Stimulated activated CD4-positive, alpha-beta T cell treated with anti-CD3 and anti-CD28 coated beads, Interleukin-12 subunit alpha, Interleukin-12 subunit beta, amount 100 ng/mL, for 48 hours (primary cell): ENCODE measurements around the gene F7.
"Not testable (repeated sequence)": the region's sequence is repeated elsewhere in the genome, so short reads cannot be mapped to it uniquely, and the experiment has no call there.

Experiments
- DNase-seq, 3 donors: peaks; one replicate each; pipeline ENCODE4 v3.0.0-alpha.2; 2020; ENCODE audit warnings: low read depth in 2 of 3, low spot score in 1 of 3

Gene F7

DNA sequence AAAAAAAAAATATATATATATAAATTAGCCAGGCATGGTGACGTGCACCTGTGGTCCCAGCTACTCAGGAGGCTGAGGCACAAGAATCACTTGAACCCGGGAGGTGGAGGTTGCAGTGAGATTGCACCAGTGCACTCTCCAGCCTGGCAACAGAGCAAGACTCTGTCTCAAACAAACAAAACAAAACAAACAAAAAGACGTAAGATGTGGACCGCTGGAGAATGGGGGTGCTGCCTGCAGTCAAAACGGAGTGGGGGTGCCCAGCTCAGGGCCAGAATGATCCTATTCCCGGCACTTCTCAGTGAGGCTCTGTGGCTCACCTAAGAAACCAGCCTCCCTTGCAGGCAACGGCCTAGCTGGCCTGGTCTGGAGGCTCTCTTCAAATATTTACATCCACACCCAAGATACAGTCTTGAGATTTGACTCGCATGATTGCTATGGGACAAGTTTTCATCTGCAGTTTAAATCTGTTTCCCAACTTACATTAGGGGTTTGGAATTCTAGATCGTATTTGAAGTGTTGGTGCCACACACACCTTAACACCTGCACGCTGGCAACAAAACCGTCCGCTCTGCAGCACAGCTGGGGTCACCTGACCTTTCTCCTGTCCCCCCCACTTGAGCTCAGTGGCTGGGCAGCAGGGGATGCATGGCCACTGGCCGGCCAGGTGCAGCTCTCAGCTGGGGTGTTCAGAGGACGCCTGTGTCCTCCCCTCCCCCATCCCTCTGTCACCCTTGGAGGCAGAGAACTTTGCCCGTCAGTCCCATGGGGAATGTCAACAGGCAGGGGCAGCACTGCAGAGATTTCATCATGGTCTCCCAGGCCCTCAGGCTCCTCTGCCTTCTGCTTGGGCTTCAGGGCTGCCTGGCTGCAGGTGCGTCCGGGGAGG is at the start of gene F7:
Gene F7 (plus strand): TSS at position 760 of the 889 bp plus-strand sequence. CDS start 51 bp downstream, at position 811.
- no peak for DNase-seq

DNA sequence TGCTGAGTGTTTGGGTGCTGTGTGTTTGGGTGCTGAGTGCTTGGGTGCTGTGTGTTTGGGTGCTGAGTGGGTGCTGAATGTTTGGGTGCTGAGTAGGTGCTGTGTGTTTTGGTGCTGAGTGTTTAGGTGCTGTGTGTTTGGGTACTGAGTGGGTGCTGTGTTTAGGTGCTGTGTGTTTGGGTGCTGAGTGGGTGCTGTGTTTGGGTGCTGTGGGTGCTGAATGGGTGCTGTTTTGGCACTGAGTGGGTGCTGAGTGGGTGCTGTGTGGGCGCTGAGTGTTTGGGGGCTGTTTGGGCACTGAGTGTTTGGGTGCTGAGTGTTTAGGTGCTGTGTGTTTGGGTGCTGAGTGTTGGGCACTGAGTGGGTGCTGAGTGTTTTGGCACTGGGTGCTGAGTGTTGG is 48.5 kb upstream of the F7 start:
- no peak for DNase-seq

DNA sequence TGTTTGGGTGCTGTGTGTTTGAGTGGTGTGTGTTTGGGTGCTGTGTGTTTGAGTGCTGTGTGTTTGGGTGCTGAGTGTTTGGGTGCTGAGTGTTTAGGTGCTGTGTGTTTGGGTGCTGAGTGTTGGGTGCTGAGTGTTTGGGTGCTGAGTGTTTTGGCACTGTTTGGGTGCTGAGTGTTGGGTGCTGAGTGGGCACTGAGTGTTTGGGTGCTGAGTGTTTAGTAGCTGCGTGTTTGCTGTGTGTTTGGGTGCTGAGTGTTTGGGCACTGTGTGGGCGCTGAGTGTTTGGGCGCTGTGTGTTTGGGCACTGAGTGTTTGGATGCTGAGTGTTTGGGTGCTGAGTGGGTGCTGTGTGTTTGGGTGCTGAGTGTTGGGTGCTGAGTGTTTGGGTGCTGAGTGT is 48.0 kb upstream of the F7 start:
- not testable (repeated sequence) for DNase-seq

DNA sequence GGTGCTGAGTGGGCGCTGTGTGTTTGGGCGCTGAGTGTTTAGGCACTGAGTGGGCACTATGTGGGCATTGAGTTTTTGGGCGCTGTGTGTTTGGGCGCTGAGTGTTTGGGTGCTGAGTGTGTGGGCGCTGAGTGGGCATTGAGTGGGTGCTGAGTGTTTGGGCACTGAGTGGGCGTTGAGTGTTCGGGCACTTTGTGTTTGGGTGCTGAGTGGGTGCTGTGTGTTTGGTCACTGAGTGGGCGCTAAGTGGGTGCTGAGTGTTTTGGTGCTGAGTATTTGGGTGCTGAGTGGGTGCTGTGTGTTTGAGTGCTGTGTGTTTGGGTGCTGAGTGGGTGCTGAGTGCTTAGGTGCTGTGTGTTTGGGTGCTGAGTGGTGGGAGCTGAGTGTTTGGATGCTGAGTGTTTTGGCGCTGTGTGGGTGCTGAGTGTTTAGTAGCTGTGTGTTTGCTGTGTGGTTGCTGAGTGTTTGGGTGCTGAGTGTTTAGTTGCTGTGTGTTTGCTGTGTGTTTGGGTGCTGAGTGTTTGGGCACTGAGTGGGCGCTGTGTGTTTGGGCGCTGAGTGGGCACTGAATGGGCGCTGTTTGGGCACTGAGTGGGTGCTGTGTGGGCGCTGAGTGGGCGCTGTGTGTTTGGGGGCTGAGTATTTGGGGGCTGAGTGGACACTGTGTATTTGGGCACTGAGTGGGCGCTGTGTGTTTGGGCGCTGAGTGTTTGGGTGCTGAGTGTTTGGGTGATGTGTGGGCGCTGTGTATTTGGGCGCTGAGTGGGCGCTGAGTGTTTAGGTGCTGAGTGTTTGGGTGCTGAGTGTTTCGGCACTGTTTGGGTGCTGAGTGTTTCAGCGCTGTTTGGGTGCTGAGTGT is 47.2 kb upstream of the F7 start:
- DNase-seq: no peak

DNA sequence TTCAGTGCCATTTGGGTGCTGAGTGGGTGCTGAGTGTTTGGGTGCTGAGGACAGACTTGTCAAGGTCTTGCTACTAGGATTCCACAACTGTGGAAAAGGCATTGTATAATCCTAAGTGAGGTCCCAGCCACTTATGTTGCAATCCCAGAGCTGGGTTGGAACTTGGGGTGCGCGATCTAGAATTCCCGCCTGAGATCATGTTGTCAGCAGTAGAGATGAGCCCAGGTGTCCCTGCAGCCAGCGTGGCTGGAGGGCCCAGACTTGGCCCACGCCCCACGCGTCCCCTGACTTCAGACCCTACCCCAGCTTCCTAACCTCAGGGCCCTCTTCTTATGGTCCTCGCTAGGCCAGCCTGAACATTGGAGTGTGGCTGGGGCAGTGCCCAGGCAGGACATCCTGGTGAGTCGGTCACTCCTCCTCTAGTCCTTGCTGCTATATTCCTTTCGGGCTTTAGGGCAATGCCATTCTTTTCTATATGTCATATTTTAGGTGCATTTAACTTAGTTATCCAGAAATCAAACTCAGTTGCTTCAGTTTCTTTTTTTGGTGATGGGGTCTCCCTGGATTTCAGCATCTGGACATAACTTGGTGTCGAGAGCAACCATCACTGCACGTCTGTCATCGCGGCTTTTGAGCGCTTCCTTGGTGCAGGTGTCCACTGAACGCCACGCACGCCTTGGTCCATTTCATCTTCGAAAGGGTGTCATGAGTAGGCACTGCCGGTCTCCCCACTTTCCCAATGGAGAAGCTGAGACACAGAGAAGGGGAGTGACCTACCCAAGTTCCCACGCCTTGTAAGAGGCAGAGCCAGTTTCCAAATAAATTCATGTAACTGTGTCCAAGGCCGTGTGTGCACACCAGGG is 46.4 kb upstream of the F7 start:
- DNase-seq: no peak

DNA sequence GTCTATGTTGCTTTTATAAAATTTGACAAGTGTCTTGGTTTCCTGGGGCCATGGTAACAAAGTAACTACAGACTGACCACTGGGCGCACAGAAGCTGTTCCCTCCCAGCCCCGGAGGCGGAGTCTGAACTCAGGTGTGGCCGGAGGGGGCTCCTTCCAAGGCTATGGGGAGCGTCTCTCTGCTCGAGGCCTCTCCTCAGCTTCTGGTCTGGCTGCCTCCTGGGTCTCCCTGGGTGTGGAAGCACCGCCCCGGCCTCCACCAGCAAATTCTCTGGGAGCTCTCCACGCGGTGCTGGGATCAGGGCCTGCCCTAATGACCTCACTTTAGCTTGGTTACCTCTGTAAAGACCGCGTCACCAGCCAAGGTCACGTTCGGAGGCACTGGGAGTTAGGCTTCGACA is 45.7 kb upstream of the F7 start:
- DNase-seq: no peak

DNA sequence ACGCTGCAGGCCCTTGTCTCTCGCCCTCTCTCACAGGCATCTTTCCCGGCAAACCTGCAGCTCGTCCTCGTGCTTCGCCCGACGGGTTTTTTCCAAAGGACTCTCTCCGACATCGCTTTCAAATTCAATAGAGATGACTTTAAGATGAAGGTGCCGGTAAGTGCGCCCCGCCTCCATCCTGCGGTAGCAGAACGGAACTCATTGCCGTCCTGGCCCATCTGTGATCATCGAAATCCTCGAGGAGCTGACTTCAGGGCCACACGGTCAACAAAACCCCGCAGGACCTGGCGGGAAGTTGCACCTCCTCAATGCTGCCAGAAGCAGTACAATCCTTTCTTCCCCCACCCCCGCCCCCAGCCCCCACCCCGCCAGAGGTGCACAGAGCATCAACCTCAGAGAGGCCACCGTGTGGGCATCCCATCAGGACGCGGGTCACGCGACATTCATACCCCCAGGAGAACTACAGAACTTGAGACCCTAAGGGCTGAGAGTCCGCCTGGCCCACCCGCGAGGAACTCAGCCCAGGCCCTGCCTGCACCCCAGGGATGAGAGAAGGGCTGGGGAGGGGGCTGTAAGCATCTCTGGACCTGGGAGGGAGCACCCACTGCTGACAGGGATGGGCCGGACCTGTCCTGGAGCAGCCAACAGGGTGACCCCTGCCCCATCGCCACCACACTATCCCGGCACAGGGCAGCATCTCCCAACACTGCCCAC is 44.9 kb upstream of the F7 start:
- DNase-seq: no peak

DNA sequence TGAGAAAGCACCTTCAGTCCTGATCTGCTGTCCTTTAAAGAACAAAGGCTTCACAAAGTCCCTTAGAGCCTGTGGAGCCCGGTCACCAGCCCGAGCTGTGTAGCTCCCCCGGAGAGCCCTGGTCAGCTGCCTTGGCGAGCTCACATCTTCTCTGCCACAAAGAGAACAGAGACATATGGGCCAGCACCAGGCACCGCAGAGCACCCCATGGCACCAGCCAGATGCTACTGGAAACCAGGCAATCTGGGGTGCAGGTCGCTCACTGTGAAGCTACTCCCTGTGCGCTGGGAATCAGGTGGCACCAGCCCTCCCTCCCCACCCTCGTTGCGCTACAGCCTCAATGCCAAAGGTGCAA is 44.3 kb upstream of the F7 start:
- no peak for DNase-seq

DNA sequence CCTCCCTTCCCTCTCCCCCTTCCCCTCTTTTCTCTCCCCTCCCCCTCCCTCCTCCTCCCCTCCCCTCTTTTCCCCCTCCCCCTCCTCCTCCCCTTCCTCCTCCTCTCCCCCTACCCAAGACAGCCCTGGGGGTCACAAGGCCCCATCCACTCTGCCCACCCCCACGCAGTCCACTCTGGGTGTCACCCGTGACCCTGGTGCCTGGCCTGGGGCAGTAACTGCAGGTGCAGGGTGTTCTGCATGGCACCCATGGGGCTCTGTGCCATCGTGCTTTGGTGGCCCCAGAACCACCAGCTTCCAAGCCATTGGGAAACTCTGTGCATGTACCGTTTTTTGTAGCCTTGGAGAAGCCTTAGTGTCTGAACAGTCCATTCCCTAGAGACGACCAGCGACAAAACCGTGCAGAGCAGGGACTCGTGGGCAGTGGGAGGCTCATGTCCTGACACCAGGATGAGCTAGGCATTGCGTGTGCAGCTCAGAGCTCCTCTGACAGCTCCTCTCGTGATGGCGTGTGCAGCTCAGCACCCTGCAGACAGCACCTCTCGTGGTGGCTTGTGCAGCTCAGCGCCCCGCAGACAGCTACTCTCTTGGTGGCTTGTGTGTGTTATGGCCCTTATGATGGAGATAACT is 43.7 kb upstream of the F7 start:
- DNase-seq: no peak

DNA sequence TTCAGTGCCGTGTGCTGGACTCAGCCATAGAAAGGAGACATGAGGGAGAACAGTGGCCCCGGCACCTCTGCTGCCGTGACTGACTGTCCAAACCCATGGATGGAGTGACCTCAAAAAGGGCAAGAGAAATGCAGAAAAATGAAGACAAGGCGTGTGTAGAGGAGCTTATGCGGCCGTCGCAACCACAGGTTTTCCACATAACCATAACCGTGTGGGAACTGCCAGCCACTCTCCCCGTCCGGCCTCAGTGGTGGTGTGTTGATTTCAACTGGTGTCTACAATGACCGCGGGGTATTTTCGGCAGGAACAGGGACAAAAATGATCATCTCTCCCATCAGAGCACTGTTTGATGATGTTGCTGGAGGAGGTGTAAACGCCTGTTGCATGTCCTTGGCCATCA is 42.9 kb upstream of the F7 start:
- no peak for DNase-seq

DNA sequence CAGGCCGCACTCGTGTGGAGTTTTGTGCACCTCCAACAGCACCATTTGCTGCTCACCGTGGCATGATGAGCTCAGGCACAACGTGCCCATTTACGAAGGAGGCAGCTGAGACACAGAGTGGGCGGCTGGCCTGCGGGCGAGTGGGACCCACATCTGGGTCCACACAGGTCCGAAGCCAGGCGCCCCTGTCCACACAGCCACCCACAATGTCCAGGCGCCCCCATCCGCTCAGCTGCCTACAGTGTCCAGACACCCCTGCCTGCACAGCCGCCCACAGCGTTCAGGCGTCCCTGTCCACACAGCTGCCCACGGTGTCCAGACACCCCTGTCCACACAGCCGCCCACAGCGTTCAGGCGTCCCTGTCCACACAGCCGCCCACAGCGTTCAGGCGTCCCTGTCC is 42.5 kb upstream of the F7 start:
- no peak for DNase-seq

DNA sequence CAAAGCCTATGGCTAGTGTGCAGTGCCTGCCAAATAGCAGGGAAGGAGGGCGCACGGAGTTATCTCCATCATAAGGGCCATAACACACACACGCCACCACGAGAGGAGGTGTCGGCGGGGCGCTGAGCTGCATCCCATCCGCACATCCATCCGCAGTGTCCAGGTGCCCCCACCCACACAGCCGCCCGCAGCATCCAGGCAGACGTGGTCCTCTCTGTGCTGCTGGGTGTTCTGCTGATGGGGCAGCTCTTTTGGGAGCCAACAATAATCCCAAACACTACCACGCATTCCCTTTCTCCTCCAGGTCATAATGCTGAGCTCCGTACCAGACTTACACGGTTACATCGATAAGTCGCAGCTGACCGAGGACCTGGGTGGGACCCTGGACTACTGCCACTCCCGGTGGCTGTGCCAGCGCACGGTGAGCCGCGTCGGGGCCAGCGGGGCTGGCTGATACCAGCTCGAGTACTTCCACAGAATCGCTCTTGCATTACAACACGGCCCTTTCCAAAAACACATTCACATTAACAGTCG is 41.5 kb upstream of the F7 start:
- DNase-seq: no peak

DNA sequence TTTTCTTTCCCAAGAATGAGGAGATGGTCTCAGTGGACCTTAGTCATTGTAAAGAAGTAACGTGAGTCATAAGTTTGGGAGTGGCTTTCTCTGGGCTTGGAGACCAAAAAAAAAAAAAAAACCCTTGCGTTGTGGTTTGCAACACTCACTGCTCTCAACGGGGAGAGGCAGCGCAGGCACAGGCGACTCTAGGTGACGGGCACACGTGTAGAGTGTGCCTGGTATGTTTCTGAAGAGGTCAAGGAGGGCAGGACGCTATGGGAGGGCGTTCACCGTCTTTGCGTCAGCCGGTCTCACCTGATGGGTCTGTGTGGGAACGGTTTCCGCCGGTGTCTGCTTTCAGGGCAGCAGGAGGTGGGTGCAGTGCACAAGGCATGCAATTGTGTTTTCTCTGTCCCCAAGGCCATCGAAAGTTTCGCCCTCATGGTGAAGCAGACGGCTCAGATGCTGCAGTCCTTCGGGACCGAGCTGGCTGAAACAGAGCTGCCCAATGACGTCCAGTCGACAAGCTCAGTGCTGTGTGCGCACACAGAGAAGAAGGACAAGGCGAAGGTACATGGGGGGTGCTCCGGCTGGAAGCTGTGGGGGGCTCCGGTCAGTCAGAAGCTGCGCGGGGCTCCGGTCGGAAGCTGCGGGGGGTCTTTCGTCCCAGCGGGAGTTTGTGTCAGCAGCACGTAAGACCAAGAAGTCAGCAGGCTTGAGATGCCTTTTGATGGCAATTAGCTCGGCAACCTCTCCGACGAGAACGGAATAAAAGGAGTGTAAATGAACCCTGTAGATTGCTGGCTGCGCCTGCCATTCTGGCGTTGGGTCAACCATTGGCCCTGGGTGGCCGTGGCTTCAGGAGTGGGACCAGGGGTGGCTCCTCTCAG is 40.8 kb upstream of the F7 start:
- DNase-seq: no peak

DNA sequence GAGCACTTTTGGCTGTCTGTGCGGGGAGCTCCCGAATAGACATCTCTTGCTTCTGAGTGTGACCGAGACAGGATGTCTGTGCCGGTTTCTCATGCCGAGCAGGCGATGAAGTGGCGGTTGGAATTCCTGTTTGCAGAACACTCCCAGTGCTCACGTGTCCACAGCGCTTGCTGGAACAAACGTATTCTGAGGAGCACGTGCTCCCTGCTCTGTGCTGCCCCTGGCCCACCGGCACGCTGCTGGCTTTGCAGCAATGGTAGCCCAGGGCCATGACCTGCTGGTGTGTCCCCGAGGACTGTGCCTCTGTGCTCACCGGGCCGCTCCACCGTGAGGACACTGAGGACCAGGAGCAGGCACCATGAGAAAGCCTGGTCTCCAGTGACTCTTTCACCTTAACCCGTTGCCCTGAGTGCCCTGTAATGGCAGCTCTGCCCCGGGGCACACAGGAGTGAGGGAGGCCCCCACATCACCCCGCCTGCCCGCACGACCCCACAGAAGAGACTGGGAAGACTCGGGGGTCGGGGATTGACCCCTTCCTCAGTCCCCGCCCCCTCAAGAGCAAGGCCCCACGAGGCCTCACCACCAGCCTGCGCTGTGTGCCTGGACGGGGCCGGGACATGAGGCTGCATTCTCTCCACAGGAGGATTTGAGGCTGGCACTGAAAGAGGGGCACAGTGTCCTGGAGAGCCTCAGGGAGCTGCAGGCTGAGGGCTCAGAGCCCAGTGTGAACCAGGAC is 40.0 kb upstream of the F7 start:
- no peak for DNase-seq

DNA sequence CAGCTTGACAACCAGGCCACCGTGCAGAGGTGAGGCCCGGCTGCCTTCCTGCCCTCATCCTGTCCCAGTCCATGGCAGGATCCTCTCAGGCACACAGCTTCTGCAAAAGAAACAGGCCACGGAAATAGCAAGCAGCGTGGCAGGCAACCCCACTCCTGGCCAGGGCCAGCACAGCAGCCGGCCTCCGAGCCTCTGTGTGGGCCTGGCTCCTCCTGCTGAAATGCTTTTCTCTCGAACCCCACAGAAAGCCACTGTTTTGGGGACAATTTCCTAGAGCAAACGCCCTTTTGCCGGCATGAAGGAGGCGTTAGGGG is 39.5 kb upstream of the F7 start:
- no peak for DNase-seq

DNA sequence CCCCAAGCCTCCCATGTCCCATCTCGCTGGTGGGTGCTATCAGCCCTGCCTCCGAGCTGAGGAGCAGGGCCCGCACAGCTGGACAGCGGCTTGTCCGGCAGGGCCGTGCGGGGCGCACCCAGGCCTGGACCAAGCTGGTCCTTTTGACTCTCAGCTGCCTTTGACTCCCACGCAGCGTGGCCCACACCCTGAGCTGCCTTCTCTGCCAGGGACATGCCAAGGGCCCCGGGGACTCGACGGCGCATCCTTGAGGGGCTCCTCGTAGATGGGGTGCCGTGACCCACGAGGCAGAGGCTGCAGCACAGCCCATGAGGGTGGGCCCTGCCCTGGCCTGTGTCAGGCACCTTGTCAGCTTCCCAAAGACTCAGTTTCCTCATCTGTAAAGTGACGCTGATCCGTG is 38.8 kb upstream of the F7 start:
- no peak for DNase-seq

DNA sequence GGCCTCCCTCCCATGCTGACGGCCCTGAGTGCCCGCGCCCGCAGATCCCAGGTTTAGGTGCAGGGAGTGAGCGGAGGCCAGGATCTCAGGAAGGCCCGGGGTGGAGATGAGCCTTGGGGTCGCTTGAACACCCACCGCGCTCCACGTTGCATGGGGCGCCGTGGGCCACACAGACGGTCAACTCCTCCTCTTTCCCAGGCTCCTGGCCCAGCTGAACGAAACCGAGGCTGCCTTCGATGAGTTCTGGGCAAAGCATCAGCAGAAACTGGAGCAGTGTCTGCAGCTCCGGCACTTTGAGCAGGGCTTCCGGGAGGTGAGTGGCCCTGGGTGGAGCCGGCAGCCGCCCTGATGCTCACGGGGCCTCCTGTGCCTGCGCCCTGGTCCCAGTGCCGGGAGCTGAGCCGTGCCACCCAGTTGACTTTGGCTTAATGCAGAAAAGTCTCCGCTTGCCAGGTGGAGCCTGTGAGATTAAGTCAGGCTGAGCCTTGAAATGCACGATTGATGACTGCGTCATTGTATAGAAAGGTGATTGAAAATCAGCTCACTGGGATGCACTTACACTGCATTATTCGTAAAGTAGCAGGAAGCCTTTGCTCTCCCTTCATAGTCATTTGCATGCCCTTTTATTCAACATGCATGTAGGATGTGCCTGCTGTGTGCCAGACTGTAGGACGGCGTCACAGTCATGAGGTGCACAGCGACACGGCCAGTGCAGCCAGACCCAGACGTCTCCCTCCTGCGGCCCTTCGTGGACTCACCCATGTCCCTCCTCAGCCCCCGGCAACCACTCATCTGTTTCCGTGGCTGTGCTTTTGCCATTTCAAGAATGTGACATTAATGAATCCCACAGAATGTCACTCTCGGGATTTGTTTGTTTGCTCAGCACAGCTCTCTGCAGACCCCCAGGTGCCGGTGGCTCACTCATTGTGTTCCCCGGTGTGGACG is 35.5 kb upstream of the F7 start:
- DNase-seq: no peak

DNA sequence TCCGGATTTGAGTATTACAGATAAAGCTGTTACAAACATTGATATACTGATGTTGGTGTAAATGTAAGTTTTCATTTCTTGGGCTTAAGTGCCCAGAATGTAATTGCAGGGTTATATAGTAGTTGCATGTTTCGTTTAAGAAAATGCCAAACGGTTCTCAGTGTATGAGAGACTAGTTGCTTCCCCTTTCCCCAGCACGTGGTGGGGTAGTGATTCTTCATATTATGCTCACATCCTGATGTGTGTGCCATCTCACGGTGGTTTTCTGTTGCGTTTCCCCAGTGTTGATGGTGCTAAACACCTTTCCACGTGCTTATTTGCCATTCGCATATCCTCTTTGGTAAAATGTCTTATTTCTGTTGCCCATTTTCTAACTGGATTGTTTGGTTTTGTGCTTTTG is 34.7 kb upstream of the F7 start:
- no peak for DNase-seq
